Measurements from ENCODE around the gene ZNF341. TPM values are rescaled to one million over a fixed set of nuclear protein-coding genes. Genes with fewer than 3 reads are reported as not detected.

Gene ZNF341
- total and polyA plus RNA-seq, 9 of the 15 experiments (the other 6 are each of a cell fraction or from before 2014, with no cell fraction given): 0.08 to 2.6 (median 1.0) TPM

GRCh38 chr20:33685328-33686099 lies 46.3 kb upstream of the ZNF341 start (continued):
- no peak for TF ChIP-seq CTCFL (IDR thresholded peaks at IDR 0.05; ENCODE audit: borderline replicate concordance, insufficient read depth, low read depth, low read length, poor library complexity, severe bottlenecking)
- no peak for TF ChIP-seq STAT5A (IDR thresholded peaks at IDR 0.05; ENCODE audit: borderline replicate concordance, low read length)
- TF ChIP-seq PHF20 (IDR thresholded peaks at IDR 0.05; ENCODE audit: partially characterized antibody): no peak
- peak; percentile 83; the same call in 1 of the 2 replicates for TF ChIP-seq TFAP4 (CRISPR knock-in tag; IDR thresholded peaks at IDR 0.05; ENCODE audit: borderline replicate concordance)
- TF ChIP-seq ZFP30 (CRISPR knock-in tag; IDR thresholded peaks at IDR 0.05; ENCODE audit: borderline replicate concordance): no peak
- TF ChIP-seq ZBTB5 (IDR thresholded peaks at IDR 0.05): no peak
- TF ChIP-seq ZFP1 (CRISPR knock-in tag; IDR thresholded peaks at IDR 0.05): no peak
- no peak for TF ChIP-seq KDM1A (IDR thresholded peaks at IDR 0.05)
- no peak for TF ChIP-seq ID3 (CRISPR knock-in tag; IDR thresholded peaks at IDR 0.05)
- no peak for TF ChIP-seq ID3 (tag; IDR thresholded peaks at IDR 0.05)
- no peak for TF ChIP-seq TAL1 (IDR thresholded peaks at IDR 0.05)
- TF ChIP-seq DPF2 (IDR thresholded peaks at IDR 0.05): 0 out of 2 replicates have a peak, but pooled peaks have one; percentile 23
- no peak for TF ChIP-seq ZNF696 (CRISPR knock-in tag; conservative IDR thresholded peaks at IDR 0.05)
- TF ChIP-seq ARID1B (IDR thresholded peaks at IDR 0.05): no peak
- TF ChIP-seq SRF (CRISPR knock-in tag; IDR thresholded peaks at IDR 0.05): no peak
- TF ChIP-seq KLF1 (tag; IDR thresholded peaks at IDR 0.05): no peak
- no peak for TF ChIP-seq ZNF280B (CRISPR knock-in tag; IDR thresholded peaks at IDR 0.05)
- TF ChIP-seq MLX (CRISPR knock-in tag; conservative IDR thresholded peaks at IDR 0.05): no peak

Data from K562 (cell line).